K562 (cell line): ENCODE data around the gene GLTP. TPM values are rescaled to one million over a fixed set of nuclear protein-coding genes. Genes with fewer than 3 reads are reported as not detected.

Experiments
- HMG20A ChIP-seq: fragments of 450-650 bp; formaldehyde crosslinking; conservative IDR thresholded peaks from 2 replicates; pipeline ENCODE4 v1.4.0; 2020; ENCODE audit warnings: mild to moderate bottlenecking, mixed read lengths
- L3MBTL2 ChIP-seq: fragments of 450-650 bp; IDR thresholded peaks from 2 replicates; pipeline ENCODE4 v1.6.1; 2016; ENCODE audit warnings: mild to moderate bottlenecking, moderate library complexity
- SPI1 ChIP-seq: IDR thresholded peaks from 2 replicates; pipeline ENCODE4 v1.6.1; 2011; ENCODE audit warnings: low read depth, low read length, control low read depth, borderline replicate concordance
- ZBTB7A ChIP-seq: IDR thresholded peaks from 2 replicates; pipeline ENCODE4 v1.6.1; 2011; ENCODE audit warnings: low read depth, mild to moderate bottlenecking, low read length, moderate library complexity, borderline replicate concordance; ENCODE audit not compliant: control insufficient read depth
- polyA plus RNA-seq, 8 experiments: library from polyadenylated mRNA; depleted of rRNA in 4 of 8; stranded (reverse) in 5 of 8; unstranded in 3 of 8; fragments of >200 nt; fragmentation: Nextera tagmentation in 2 of 8; fragmentation: Illumina TruSeq in 1 of 8; extraction: Ambion mirVana in 2 of 8; extraction: Trizol in 1 of 8; gene quantifications; 2 replicates each; pipeline versions ENCODE4 v1.2.1 to v1.2.3, GENCODE V29; 2011 to 2014; ENCODE audit warnings: inconsistent platforms in 1 of 8, missing spikeins in 1 of 8
- total RNA-seq, 7 experiments: library from RNA; depleted of rRNA in 6 of 7; stranded (reverse); fragments of >200 nt in 6 of 7; fragmentation: Illumina TruSeq in 2 of 7; extraction: Trizol in 2 of 7; gene quantifications; 2 replicates each; pipeline versions ENCODE4 v1.2.1 to v1.2.3, GENCODE V29; 2011 to 2021; ENCODE audit warnings: low replicate concordance in 1 of 7
- TF ChIP-seq, protein P1 (sequence below): fragments of 450-650 bp; IDR thresholded peaks from 2 replicates; pipeline ENCODE4 v1.6.1; 2016; ENCODE audit warnings: low read depth
- TF ChIP-seq, protein P2 (sequence below): fragments of 250-450 bp; sonication (Bioruptor Pico); IDR thresholded peaks from 2 replicates; pipeline ENCODE4 v1.4.0; 2020
- TF ChIP-seq, protein P3 (sequence below): fragments of 450-650 bp; IDR thresholded peaks from 2 replicates; pipeline ENCODE4 v1.6.1; 2016; ENCODE audit warnings: missing biosample characterization, missing genetic modification characterization
- TF ChIP-seq, protein P4 (sequence below): fragments of 250-450 bp; sonication (Bioruptor Pico); IDR thresholded peaks from 2 replicates; pipeline ENCODE4 v1.4.0; 2020; ENCODE audit warnings: borderline replicate concordance
- TF ChIP-seq, protein P5 (sequence below): fragments of 200-400 bp; formaldehyde crosslinking; IDR thresholded peaks from 2 replicates; pipeline ENCODE4 v1.6.1; 2017; ENCODE audit warnings: mild to moderate bottlenecking, low read depth, low read length, moderate library complexity

Gene GLTP
- total and polyA plus RNA-seq, 9 of the 15 experiments (the other 6 are each of a cell fraction or from before 2014, with no cell fraction given): 4.4 to 8.3 (median 6.1) TPM

DNA sequence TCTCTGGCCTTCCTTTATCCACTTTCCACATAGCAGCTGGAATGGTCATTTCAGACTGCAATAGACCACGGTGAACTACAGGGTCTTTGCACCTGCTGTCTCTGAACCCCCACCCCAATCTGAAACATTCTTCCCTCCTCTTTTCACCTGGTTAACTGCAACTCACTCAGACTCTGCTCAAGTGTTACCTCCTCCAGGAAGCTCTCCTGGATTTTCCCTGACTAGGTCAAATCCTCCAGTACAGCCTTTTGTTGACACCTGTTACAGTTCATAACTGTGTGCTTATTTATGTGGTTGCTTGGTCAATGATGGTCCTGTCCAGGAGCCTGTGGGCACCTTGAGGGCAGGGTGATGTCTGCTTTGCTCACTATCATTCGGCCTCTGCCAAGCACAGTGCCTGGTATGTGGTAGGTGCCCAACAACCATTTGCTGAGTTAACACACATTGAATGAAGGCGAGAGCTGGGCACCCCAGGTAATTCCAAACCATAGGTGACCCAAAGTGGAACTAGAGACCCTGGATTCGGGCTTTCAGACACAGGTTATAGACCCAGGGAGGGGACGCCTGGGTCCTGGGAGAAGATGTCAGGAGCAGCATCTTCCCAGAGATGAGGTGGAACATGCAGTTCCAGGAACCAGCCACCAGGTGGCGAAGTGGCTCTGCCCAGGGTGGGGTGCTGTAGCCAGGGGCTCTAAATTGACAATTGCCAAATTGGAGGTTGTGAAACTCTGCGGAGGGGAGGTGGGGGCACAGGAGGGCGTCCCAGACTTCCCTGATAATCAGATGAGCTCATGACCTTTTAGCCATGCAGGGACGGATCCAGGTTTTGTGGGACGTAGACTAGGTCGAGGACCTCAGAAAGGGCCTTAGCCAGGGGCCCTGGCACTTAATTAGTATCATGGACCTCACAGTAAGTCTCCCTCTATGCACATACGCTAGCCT is 75.2 kb downstream of the GLTP start (continued):
- TF ChIP-seq, protein P1, sequence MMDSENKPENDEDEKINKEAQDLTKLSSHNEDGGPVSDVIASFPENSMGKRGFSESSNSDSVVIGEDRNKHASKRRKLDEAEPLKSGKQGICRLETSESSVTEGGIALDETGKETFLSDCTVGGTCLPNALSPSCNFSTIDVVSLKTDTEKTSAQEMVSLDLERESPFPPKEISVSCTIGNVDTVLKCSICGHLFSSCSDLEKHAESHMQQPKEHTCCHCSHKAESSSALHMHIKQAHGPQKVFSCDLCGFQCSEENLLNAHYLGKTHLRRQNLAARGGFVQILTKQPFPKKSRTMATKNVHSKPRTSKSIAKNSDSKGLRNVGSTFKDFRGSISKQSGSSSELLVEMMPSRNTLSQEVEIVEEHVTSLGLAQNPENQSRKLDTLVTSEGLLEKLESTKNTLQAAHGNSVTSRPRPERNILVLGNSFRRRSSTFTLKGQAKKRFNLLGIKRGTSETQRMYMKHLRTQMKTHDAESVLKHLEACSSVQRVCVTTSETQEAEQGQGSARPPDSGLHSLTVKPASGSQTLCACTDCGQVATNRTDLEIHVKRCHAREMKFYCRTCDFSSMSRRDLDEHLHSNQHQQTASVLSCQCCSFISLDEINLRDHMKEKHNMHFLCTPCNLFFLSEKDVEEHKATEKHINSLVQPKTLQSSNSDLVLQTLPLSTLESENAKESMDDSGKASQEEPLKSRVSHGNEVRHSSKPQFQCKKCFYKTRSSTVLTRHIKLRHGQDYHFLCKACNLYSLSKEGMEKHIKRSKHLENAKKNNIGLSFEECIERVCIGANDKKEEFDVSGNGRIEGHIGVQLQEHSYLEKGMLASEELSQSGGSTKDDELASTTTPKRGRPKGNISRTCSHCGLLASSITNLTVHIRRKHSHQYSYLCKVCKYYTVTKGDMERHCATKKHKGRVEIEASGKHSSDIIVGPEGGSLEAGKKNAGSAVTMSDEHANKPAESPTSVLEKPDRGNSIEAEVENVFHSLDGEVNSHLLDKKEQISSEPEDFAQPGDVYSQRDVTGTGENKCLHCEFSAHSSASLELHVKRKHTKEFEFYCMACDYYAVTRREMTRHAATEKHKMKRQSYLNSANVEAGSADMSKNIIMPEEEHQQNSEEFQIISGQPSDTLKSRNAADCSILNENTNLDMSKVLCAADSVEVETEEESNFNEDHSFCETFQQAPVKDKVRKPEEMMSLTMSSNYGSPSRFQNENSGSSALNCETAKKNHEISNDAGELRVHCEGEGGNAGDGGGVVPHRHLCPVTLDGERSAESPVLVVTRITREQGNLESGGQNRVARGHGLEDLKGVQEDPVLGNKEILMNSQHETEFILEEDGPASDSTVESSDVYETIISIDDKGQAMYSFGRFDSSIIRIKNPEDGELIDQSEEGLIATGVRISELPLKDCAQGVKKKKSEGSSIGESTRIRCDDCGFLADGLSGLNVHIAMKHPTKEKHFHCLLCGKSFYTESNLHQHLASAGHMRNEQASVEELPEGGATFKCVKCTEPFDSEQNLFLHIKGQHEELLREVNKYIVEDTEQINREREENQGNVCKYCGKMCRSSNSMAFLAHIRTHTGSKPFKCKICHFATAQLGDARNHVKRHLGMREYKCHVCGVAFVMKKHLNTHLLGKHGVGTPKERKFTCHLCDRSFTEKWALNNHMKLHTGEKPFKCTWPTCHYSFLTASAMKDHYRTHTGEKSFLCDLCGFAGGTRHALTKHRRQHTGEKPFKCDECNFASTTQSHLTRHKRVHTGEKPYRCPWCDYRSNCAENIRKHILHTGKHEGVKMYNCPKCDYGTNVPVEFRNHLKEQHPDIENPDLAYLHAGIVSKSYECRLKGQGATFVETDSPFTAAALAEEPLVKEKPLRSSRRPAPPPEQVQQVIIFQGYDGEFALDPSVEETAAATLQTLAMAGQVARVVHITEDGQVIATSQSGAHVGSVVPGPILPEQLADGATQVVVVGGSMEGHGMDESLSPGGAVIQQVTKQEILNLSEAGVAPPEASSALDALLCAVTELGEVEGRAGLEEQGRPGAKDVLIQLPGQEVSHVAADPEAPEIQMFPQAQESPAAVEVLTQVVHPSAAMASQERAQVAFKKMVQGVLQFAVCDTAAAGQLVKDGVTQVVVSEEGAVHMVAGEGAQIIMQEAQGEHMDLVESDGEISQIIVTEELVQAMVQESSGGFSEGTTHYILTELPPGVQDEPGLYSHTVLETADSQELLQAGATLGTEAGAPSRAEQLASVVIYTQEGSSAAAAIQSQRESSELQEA: no peak
- TF ChIP-seq, protein P2, sequence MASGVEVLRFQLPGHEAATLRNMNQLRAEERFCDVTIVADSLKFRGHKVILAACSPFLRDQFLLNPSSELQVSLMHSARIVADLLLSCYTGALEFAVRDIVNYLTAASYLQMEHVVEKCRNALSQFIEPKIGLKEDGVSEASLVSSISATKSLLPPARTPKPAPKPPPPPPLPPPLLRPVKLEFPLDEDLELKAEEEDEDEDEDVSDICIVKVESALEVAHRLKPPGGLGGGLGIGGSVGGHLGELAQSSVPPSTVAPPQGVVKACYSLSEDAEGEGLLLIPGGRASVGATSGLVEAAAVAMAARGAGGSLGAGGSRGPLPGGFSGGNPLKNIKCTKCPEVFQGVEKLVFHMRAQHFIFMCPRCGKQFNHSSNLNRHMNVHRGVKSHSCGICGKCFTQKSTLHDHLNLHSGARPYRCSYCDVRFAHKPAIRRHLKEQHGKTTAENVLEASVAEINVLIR (CRISPR knock-in tag): no peak
- TF ChIP-seq HMG20A (CRISPR knock-in tag): no peak
- TF ChIP-seq, protein P3, sequence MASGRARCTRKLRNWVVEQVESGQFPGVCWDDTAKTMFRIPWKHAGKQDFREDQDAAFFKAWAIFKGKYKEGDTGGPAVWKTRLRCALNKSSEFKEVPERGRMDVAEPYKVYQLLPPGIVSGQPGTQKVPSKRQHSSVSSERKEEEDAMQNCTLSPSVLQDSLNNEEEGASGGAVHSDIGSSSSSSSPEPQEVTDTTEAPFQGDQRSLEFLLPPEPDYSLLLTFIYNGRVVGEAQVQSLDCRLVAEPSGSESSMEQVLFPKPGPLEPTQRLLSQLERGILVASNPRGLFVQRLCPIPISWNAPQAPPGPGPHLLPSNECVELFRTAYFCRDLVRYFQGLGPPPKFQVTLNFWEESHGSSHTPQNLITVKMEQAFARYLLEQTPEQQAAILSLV: no peak
- no peak for TF ChIP-seq SPI1
- TF ChIP-seq, protein P4, sequence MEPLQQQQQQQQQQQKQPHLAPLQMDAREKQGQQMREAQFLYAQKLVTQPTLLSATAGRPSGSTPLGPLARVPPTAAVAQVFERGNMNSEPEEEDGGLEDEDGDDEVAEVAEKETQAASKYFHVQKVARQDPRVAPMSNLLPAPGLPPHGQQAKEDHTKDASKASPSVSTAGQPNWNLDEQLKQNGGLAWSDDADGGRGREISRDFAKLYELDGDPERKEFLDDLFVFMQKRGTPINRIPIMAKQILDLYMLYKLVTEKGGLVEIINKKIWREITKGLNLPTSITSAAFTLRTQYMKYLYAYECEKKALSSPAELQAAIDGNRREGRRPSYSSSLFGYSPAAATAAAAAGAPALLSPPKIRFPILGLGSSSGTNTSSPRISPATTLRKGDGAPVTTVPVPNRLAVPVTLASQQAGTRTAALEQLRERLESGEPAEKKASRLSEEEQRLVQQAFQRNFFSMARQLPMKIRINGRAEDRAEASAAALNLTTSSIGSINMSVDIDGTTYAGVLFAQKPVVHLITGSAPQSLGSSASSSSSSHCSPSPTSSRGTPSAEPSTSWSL (CRISPR knock-in tag): no peak
- TF ChIP-seq, protein P5, sequence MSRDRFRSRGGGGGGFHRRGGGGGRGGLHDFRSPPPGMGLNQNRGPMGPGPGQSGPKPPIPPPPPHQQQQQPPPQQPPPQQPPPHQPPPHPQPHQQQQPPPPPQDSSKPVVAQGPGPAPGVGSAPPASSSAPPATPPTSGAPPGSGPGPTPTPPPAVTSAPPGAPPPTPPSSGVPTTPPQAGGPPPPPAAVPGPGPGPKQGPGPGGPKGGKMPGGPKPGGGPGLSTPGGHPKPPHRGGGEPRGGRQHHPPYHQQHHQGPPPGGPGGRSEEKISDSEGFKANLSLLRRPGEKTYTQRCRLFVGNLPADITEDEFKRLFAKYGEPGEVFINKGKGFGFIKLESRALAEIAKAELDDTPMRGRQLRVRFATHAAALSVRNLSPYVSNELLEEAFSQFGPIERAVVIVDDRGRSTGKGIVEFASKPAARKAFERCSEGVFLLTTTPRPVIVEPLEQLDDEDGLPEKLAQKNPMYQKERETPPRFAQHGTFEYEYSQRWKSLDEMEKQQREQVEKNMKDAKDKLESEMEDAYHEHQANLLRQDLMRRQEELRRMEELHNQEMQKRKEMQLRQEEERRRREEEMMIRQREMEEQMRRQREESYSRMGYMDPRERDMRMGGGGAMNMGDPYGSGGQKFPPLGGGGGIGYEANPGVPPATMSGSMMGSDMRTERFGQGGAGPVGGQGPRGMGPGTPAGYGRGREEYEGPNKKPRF: no peak
- TF ChIP-seq ZBTB7A: peak; percentile 30; the same call in 1 of the 2 replicates
- TF ChIP-seq L3MBTL2: no peak
